ENCODE results near the gene CD151.

The CD151 gene

DNA sequence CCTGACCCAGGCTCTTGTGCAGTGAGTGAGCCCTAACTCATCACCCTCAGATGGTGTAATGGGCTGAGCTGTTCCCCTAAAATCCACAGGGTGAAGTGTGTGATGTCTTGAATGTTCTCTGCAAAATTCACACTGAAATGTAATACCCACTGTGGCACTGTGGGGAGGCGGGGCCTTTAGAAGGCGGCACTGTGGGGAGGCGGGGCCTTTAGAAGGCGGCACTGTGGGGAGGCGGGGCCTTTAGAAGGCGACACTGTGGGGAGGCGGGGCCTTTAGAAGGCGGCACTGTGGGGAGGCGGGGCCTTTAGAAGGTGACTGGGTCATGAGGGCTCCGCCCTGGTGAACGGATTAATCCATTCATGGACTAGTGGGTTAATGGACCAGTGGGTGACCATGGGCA, 44.8 kb downstream of the CD151 start:
- ChIA-PET CTCF (interaction anchor here (0.6 kb wide), 1 partner anchor 18 kb away, joined by 3 read pairs; no protein-coding TSS in a partner anchor), POLR2A (ENCODE audit: low non-redundant PET) (no interaction called here)
- DNase-seq (ENCODE audit: low spot score) = no peak
- TF ChIP-seq, protein P1, sequence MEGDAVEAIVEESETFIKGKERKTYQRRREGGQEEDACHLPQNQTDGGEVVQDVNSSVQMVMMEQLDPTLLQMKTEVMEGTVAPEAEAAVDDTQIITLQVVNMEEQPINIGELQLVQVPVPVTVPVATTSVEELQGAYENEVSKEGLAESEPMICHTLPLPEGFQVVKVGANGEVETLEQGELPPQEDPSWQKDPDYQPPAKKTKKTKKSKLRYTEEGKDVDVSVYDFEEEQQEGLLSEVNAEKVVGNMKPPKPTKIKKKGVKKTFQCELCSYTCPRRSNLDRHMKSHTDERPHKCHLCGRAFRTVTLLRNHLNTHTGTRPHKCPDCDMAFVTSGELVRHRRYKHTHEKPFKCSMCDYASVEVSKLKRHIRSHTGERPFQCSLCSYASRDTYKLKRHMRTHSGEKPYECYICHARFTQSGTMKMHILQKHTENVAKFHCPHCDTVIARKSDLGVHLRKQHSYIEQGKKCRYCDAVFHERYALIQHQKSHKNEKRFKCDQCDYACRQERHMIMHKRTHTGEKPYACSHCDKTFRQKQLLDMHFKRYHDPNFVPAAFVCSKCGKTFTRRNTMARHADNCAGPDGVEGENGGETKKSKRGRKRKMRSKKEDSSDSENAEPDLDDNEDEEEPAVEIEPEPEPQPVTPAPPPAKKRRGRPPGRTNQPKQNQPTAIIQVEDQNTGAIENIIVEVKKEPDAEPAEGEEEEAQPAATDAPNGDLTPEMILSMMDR (conservative IDR thresholded peaks at IDR 0.05; ENCODE audit: low read depth) = no peak
- 0 out of 2 replicates have a peak overlapping the region, but pooled peaks have one; percentile 35 for H3K27ac ChIP-seq

DNA sequence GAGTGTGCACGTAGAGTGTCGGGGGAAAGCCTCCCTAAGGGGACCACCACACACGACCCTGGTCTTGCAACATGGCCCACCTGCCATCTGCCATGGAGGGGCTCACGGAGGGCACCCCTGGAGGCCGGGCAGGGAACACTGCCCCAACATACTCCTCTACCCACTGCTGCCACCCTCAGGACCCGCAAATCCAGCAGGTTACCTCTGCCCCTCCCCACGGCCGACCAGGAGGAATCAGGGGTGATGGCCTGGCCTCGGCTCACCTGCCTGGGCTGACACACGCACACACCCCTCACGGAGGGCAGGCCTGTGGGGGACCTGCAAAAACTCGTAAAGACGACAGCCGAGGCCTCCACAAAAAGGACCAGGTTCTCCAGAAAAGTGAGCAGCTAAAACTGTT, 47.7 kb downstream of the CD151 start:
- H3K27ac ChIP-seq = no peak overlapping the region
- ChIA-PET POLR2A (ENCODE audit: low non-redundant PET) (no interaction called here), CTCF (no interaction called here)
- DNase-seq (ENCODE audit: low spot score) = no peak
- TF ChIP-seq, protein P1 (conservative IDR thresholded peaks at IDR 0.05; ENCODE audit: low read depth) = no peak

DNA sequence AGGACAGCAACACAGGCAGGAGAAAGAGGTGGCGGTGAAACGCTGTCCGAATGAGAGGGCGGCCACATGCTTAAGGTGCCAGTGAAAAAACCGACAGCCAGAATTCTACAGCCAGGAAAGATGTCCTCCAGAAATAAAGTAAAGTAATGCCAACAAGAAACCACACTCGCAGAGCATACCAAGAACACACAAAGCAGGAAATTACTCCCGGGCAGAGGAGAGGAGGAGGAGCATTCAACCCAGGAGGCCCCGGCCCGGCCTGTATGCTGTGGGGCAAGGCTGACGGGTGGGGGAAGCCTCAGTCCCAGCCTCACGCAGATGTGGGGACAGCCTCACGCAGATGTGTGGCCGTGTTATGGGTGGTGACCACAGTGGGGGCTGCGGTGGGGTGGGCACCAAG, 49.8 kb downstream of the CD151 start:
- TF ChIP-seq, protein P1 (conservative IDR thresholded peaks at IDR 0.05; ENCODE audit: low read depth) = no peak
- ChIA-PET POLR2A (ENCODE audit: low non-redundant PET) (no interaction called here), CTCF (no interaction called here)
- DNase-seq (ENCODE audit: low spot score) = no peak
- H3K27ac ChIP-seq = peak overlapping the region; percentile 16; the same call in 1 of the 2 replicates

DNA sequence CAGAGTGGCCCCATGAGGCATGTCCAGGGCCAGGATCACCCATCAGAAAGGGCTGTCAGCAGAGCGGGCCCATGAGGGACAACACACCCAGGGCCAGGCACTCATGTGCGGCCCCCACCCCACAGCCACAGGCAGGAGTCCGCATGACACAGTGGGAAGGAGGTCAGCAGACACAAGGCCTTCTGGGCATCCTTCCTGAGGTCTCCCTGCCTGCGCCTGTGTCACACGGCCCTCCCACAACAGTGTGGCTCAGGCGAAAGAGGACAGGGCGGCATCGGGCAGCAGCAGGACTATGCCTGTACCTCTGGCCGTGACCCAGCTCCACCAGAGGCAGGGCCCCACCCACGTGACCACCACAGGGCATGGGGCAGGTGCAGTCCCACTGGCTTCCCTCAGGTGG, 50.8 kb downstream of the CD151 start:
- ChIA-PET POLR2A (ENCODE audit: low non-redundant PET) (no interaction called here), CTCF (interaction anchor here (0.7 to 1.0 kb wide), 2 partner anchors 36 to 1682 kb away, joined by 3 to 4 read pairs; no protein-coding TSS in a partner anchor)
- TF ChIP-seq, protein P1 (conservative IDR thresholded peaks at IDR 0.05; ENCODE audit: low read depth) = no peak

DNA sequence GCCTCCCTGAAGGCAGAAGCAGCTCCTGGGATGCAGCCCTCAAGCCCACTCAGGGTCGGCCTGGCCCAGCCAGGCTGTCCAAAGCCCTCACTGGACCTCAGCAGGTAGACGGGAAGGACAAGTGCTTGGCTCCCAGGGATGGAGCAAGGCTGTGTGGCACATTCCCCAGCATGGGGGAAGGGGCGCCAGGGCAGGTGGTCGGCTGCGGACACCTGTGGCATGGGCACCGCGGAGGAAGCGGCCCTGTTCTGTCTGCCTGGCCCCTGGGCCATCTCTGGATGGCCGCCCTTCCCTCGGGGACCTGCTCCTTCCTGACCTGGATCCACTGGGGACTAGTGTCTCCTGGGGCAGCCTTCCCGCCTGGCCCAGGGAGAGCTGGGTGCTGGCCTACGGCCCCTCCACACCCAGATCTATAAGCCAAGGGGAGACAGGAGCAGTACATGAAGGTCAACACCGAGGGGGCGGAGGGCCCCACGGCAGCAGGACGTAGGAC, 51.9 kb downstream of the CD151 start:
- DNase-seq (ENCODE audit: low spot score) = no peak
- ChIA-PET CTCF (interaction anchor here (0.6 to 1.0 kb wide), 2 partner anchors 13 to 37 kb away, joined by 3 to 4 read pairs; no protein-coding TSS in a partner anchor), POLR2A (ENCODE audit: low non-redundant PET) (no interaction called here)
- TF ChIP-seq, protein P1 (conservative IDR thresholded peaks at IDR 0.05; ENCODE audit: low read depth) = no peak
- no peak overlapping the region for H3K27ac ChIP-seq

More for the DNA sequence above, 50.8 kb downstream of the CD151 start:
- DNase-seq (ENCODE audit: low spot score) = no peak
- peak overlapping the region; percentile 16; the same call in 1 of the 2 replicates for H3K27ac ChIP-seq

DNA sequence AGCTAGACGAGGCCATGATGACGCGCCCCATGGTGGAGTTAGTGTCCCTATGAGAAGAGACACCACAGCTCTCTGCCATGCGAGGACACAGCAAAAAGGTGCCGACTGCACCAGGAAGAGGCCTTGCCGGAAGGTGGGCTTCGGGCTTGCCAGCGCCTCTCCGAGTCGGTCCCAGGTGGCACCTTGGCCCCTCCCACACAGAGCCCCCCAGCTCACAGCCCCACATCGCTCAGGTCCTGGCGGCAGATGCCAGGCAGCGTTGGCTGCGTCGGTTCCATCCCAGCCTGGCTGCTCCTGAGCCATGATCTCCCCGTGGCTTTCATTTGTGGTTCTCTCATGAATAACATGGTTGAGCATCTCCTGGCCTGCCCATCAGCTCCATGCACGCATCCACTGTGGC, 53.8 kb downstream of the CD151 start:
- CTCF ChIA-PET = interaction anchor here (0.5 kb wide), 1 partner anchor 683 kb away, joined by 3 read pairs; no protein-coding TSS in a partner anchor
- DNase-seq (ENCODE audit: low spot score) = no peak
- H3K27ac ChIP-seq = no peak overlapping the region
- POLR2A ChIA-PET (ENCODE audit: low non-redundant PET) = no interaction called here
- TF ChIP-seq, protein P1 (conservative IDR thresholded peaks at IDR 0.05; ENCODE audit: low read depth) = no peak

All from RWPE1 (cell line).